Liver (tissue), 9 donors: ENCODE results near the gene PIP. TPM values are rescaled to one million over a fixed set of nuclear protein-coding genes. Genes with fewer than 3 reads are reported as not detected.
A peak's percentile ranks its signal among the peaks of the same experiment; 100 is the strongest.
"Not testable (repeated sequence)": the region's sequence is repeated elsewhere in the genome, so short reads cannot be mapped to it uniquely, and the experiment has no call there.

ENCODE experiments used
- DNase-seq: peaks from one replicate; pipeline ENCODE4 v3.0.0-alpha.2; 2017; ENCODE audit warnings: low spot score
- H3K27ac ChIP-seq, 2 donors: one replicate each; pipeline ENCODE4 v1.7.0; 2013; ENCODE audit warnings: inconsistent platforms in 2 of 2, low read length in 2 of 2, control low read depth in 1 of 2, low read depth in 1 of 2, mild to moderate bottlenecking in 1 of 2
- H3K27me3 ChIP-seq, 4 donors: one replicate each; pipeline versions ENCODE4 v1.6.1 to v1.7.0; 2013; ENCODE audit warnings: low read length in 3 of 4, inconsistent platforms in 1 of 4, mild to moderate bottlenecking in 1 of 4, moderate library complexity in 1 of 4; ENCODE audit not compliant: control insufficient read depth in 4 of 4, insufficient read depth in 4 of 4
- H3K36me3 ChIP-seq, 4 donors: one replicate each; pipeline versions ENCODE4 v1.6.1 to v1.7.0; 2013; ENCODE audit warnings: low read length in 3 of 4, mild to moderate bottlenecking in 3 of 4, low read depth in 1 of 4, moderate library complexity in 1 of 4; ENCODE audit not compliant: control insufficient read depth in 4 of 4, insufficient read depth in 3 of 4
- H3K4me1 ChIP-seq, 4 donors: one replicate each; pipeline versions ENCODE4 v1.6.1 to v1.7.0; 2013; ENCODE audit warnings: low read length in 3 of 4, mild to moderate bottlenecking in 3 of 4, moderate library complexity in 1 of 4; ENCODE audit not compliant: control insufficient read depth in 4 of 4, insufficient read depth in 4 of 4
- H3K4me3 ChIP-seq, 3 donors: one replicate each; pipeline versions ENCODE4 v1.6.1 to v1.7.0; 2013; ENCODE audit warnings: low read length in 3 of 3, control low read depth in 1 of 3, low read depth in 1 of 3, mild to moderate bottlenecking in 1 of 3
- H3K9ac ChIP-seq, 2 donors: one replicate each; pipeline ENCODE4 v1.7.0; 2013; ENCODE audit warnings: low read length in 2 of 2, mild to moderate bottlenecking in 2 of 2, moderate library complexity in 2 of 2, control low read depth in 1 of 2, low read depth in 1 of 2
- H3K9me3 ChIP-seq, 4 donors: one replicate each; pipeline versions ENCODE4 v1.6.1 to v1.7.0; 2013; ENCODE audit warnings: low read length in 3 of 4; ENCODE audit not compliant: control insufficient read depth in 4 of 4
- EGR1 ChIP-seq, 2 donors: IDR thresholded peaks; 2 replicates each; pipeline ENCODE4 v1.6.1; 2016 to 2018; ENCODE audit warnings: antibody characterized with exemption in 2 of 2, low read depth in 2 of 2
- FOXA1 ChIP-seq: IDR thresholded peaks from 2 replicates; pipeline ENCODE4 v1.6.1; 2016; ENCODE audit warnings: antibody characterized with exemption
- FOXA2 ChIP-seq: IDR thresholded peaks from 2 replicates; pipeline ENCODE4 v1.6.1; 2016; ENCODE audit warnings: antibody characterized with exemption
- GABPA ChIP-seq, 2 donors: IDR thresholded peaks in 1 of 2; conservative IDR thresholded peaks in 1 of 2; 2 replicates each; pipeline ENCODE4 v1.6.1; 2016; ENCODE audit warnings: antibody characterized with exemption in 2 of 2, mild to moderate bottlenecking in 1 of 2, moderate library complexity in 1 of 2
- HNF4A ChIP-seq, 2 donors: conservative IDR thresholded peaks; 2 replicates each; pipeline ENCODE4 v1.6.1; 2016; ENCODE audit warnings: antibody characterized with exemption in 2 of 2, mild to moderate bottlenecking in 2 of 2
- HNF4G ChIP-seq: IDR thresholded peaks from 2 replicates; pipeline ENCODE4 v1.6.1; 2016; ENCODE audit warnings: antibody characterized with exemption
- JUND ChIP-seq, 2 donors: IDR thresholded peaks; 2 replicates each; pipeline ENCODE4 v1.6.1; 2016; ENCODE audit warnings: antibody characterized with exemption in 2 of 2
- NR2F2 ChIP-seq: IDR thresholded peaks from 2 replicates; pipeline ENCODE4 v1.6.1; 2016; ENCODE audit warnings: antibody characterized with exemption
- RAD21 ChIP-seq, 2 donors: IDR thresholded peaks; 2 replicates each; pipeline ENCODE4 v1.6.1; 2016; ENCODE audit warnings: antibody characterized with exemption in 2 of 2, mild to moderate bottlenecking in 2 of 2
- RXRA ChIP-seq, 2 donors: IDR thresholded peaks; 2 replicates each; pipeline ENCODE4 v1.6.1; 2017 to 2018; ENCODE audit warnings: antibody characterized with exemption in 2 of 2, mild to moderate bottlenecking in 1 of 2
- SP1 ChIP-seq: IDR thresholded peaks from 2 replicates; pipeline ENCODE4 v1.6.1; 2018; ENCODE audit warnings: antibody characterized with exemption, mild to moderate bottlenecking
- TAF1 ChIP-seq: conservative IDR thresholded peaks from 2 replicates; pipeline ENCODE4 v1.6.1; 2016; ENCODE audit warnings: antibody characterized with exemption, mild to moderate bottlenecking
- YY1 ChIP-seq: IDR thresholded peaks from 2 replicates; pipeline ENCODE4 v1.6.1; 2016; ENCODE audit warnings: antibody characterized with exemption, mild to moderate bottlenecking
- ZBTB33 ChIP-seq: IDR thresholded peaks from 2 replicates; pipeline ENCODE4 v1.6.1; 2016; ENCODE audit warnings: antibody characterized with exemption
- WGBS: extraction: QIAGEN DNeasy Blood & Tissue Kit; methylation state at CpG from one replicate; pipeline ENCODE4 v1.1.7; 2013; 5-methylcytosine and 5-hydroxymethylcytosine counted together
- polyA plus RNA-seq, 2 donors: library from polyadenylated mRNA; stranded (reverse) in 1 of 2; unstranded in 1 of 2; fragments of 200-250 nt in 1 of 2; fragments of >200 nt in 1 of 2; fragmentation: Nextera tagmentation in 1 of 2; extraction: Ambion mirVana in 1 of 2; gene quantifications; one replicate each; pipeline versions ENCODE4 v1.2.1 to v1.2.3, GENCODE V29; 2013 to 2015
- total RNA-seq, 2 donors: library from RNA; depleted of rRNA; stranded (reverse); fragments of >200 nt; gene quantifications; one replicate each; pipeline ENCODE4 v1.2.3, GENCODE V29; 2014
- TF ChIP-seq, protein P1 (sequence below): fragments of 150-350 bp; IDR thresholded peaks from 2 replicates; pipeline ENCODE4 v1.5.1; 2017; ENCODE audit warnings: improper control_type of control experiment, low read depth, low read length; ENCODE audit not compliant: missing input control
- TF ChIP-seq, protein P2 (sequence below): IDR thresholded peaks from 2 replicates; pipeline ENCODE4 v1.6.1; 2016; ENCODE audit warnings: antibody characterized with exemption
- TF ChIP-seq, protein P3 (sequence below): IDR thresholded peaks from 2 replicates; pipeline ENCODE4 v1.6.1; 2016; ENCODE audit warnings: antibody characterized with exemption
- TF ChIP-seq, protein P4 (sequence below): IDR thresholded peaks from 2 replicates; pipeline ENCODE4 v1.6.1; 2016; ENCODE audit warnings: antibody characterized with exemption, mild to moderate bottlenecking
- donor health status: healthy.
- donor health status: healthy.
- donor health status: healthy.
- donor health status: healthy.
- donor health status: healthy.

PIP gene
- total and polyA plus RNA-seq, 4 donors: not detected

DNA sequence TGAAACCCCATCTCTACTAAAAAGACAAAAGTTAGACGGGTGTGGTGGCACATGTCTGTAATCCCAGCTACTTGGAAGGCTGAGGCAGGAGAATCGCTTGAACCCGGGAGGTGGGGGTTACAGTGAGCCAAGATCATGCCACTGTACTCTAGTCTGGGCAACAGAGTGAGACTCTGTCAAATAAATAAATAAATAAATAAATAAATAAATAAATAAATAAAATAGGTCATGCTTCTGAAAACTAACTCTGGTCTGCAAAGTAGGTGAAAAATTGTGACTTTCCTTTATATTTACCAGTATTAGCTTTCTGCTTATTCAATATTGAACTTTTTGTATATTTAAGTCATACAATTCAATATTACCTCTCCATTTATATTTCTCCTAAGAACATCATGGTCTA is 26.7 kb downstream of the PIP start:
- H3K27me3 ChIP-seq, H3K36me3 ChIP-seq, H3K4me1 ChIP-seq, H3K9me3 ChIP-seq, DNase-seq, H3K4me3 ChIP-seq, H3K9ac ChIP-seq, H3K27ac ChIP-seq: not testable (repeated sequence)
- WGBS: 94% methylated on average over 3 of the region's 3 CpGs

DNA sequence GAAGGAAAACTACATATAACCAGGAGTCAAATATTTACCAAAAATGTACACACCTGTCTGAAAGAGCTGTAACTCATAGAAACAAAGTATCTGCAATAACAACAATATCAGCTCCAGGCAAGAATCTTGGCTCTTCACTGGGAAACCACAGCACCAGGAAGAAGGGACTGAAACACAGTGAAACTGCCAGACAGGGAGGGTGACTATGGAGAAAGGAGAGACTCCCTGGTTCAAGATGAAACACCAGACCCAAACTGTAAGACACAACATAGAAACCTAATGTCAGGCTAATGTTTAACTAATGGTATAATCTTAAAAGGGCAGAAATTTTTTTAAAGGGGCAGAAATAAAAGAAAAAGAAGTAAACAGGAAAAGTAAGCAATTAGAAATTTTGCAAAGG is 39.8 kb downstream of the PIP start:
- H3K36me3 ChIP-seq: no peaks in the 10 kb centered on the region
- peaks cover 0 to 8% (median 6%) of the 10 kb centered on the region in 4 donors for H3K4me1 ChIP-seq
- H3K27ac ChIP-seq: no peak overlapping the region
- H3K27me3 ChIP-seq: no peaks in the 10 kb centered on the region
- TF ChIP-seq RXRA (IDR thresholded peaks at IDR 0.05) (no peak), EGR1 (IDR thresholded peaks at IDR 0.05; ENCODE audit: low read depth in 2 of 2) (no peak), FOXA1 (no peak), YY1 (no peak), NR2F2 (no peak), JUND (IDR thresholded peaks at IDR 0.05) (no peak), TAF1 (no peak), HNF4G (no peak), ZBTB33 (no peak), SP1 (no peak)
- TF ChIP-seq, protein P1, sequence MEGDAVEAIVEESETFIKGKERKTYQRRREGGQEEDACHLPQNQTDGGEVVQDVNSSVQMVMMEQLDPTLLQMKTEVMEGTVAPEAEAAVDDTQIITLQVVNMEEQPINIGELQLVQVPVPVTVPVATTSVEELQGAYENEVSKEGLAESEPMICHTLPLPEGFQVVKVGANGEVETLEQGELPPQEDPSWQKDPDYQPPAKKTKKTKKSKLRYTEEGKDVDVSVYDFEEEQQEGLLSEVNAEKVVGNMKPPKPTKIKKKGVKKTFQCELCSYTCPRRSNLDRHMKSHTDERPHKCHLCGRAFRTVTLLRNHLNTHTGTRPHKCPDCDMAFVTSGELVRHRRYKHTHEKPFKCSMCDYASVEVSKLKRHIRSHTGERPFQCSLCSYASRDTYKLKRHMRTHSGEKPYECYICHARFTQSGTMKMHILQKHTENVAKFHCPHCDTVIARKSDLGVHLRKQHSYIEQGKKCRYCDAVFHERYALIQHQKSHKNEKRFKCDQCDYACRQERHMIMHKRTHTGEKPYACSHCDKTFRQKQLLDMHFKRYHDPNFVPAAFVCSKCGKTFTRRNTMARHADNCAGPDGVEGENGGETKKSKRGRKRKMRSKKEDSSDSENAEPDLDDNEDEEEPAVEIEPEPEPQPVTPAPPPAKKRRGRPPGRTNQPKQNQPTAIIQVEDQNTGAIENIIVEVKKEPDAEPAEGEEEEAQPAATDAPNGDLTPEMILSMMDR: no peak
- TF ChIP-seq, protein P2, sequence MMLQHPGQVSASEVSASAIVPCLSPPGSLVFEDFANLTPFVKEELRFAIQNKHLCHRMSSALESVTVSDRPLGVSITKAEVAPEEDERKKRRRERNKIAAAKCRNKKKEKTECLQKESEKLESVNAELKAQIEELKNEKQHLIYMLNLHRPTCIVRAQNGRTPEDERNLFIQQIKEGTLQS: no peak
- TF ChIP-seq, protein P3, sequence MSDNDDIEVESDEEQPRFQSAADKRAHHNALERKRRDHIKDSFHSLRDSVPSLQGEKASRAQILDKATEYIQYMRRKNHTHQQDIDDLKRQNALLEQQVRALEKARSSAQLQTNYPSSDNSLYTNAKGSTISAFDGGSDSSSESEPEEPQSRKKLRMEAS: no peak
- no peaks in the 10 kb centered on the region for H3K9me3 ChIP-seq
- no peak for DNase-seq
- no peak overlapping the region for H3K4me3 ChIP-seq
- H3K9ac ChIP-seq: no peak overlapping the region

GRCh38 chr7:143172354-143172753 is 40.5 kb downstream of the PIP start:
- 18% methylated on average over 4 of the region's 4 CpGs for WGBS
- Histone ChIP-seq H3K9ac (no peak overlapping the region), H3K27ac (no peak overlapping the region), H3K4me1 (peaks cover 0 to 8% (median 6%) of the 10 kb centered on the region in 4 donors), H3K4me3 (peak overlapping the region in 1 of 3 donors; percentile 37), H3K27me3 (no peaks in the 10 kb centered on the region), H3K9me3 (no peaks in the 10 kb centered on the region), H3K36me3 (no peaks in the 10 kb centered on the region)
- no peak for DNase-seq
- no peak for TF ChIP-seq NR2F2
- TF ChIP-seq SP1: no peak
- TF ChIP-seq FOXA2: peak; percentile 74
- TF ChIP-seq HNF4A (conservative IDR thresholded peaks at IDR 0.05): peak; percentile 12 to 19
- TF ChIP-seq, protein P1: no peak
- TF ChIP-seq HNF4G: no peak
- peak; percentile 38 for TF ChIP-seq FOXA1
- TF ChIP-seq, protein P3: no peak
- TF ChIP-seq JUND (IDR thresholded peaks at IDR 0.05): no peak
- TF ChIP-seq TAF1: no peak
- TF ChIP-seq GABPA (IDR thresholded peaks at IDR 0.05 in 1 of 2, conservative IDR thresholded peaks at IDR 0.05 in 1 of 2): no peak
- peak; percentile 52 for TF ChIP-seq YY1
- peak; percentile 37 to 52 for TF ChIP-seq RAD21 (IDR thresholded peaks at IDR 0.05)
- TF ChIP-seq, protein P4, sequence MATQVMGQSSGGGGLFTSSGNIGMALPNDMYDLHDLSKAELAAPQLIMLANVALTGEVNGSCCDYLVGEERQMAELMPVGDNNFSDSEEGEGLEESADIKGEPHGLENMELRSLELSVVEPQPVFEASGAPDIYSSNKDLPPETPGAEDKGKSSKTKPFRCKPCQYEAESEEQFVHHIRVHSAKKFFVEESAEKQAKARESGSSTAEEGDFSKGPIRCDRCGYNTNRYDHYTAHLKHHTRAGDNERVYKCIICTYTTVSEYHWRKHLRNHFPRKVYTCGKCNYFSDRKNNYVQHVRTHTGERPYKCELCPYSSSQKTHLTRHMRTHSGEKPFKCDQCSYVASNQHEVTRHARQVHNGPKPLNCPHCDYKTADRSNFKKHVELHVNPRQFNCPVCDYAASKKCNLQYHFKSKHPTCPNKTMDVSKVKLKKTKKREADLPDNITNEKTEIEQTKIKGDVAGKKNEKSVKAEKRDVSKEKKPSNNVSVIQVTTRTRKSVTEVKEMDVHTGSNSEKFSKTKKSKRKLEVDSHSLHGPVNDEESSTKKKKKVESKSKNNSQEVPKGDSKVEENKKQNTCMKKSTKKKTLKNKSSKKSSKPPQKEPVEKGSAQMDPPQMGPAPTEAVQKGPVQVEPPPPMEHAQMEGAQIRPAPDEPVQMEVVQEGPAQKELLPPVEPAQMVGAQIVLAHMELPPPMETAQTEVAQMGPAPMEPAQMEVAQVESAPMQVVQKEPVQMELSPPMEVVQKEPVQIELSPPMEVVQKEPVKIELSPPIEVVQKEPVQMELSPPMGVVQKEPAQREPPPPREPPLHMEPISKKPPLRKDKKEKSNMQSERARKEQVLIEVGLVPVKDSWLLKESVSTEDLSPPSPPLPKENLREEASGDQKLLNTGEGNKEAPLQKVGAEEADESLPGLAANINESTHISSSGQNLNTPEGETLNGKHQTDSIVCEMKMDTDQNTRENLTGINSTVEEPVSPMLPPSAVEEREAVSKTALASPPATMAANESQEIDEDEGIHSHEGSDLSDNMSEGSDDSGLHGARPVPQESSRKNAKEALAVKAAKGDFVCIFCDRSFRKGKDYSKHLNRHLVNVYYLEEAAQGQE: no peak
- peak; percentile 17 to 32 for TF ChIP-seq RXRA (IDR thresholded peaks at IDR 0.05)
